IMR-90 (cell line): Measurements from ENCODE around the gene FADD. TPM values are rescaled to one million over a fixed set of nuclear protein-coding genes. Genes with fewer than 3 reads are reported as not detected.

Experiments
- ATAC-seq: fragments of 200-7000 bp; cut with Tn5 transposase; 2 replicates; pipeline ENCODE4 v1.9.1; 2020; ENCODE audit warnings: low read depth, mild to moderate bottlenecking, moderate library complexity
- BruUV-seq: library from RNA; stranded (reverse); fragments of 400-500 nt; replicated peaks from 2 replicates; lab custom pipeline; 2021; lab: Mats Ljungman, UMichigan
- CTCF ChIA-PET: fragments of 300-600 bp; formaldehyde crosslinking; extraction: SDS; loops from one replicate; lab custom pipeline; 2021; ENCODE audit warnings: antibody characterized with exemption; lab: Yijun Ruan, JAX
- POLR2A ChIA-PET: fragments of 300-600 bp; sonication (Branson Sonifier 250); formaldehyde crosslinking; loops from one replicate; lab custom pipeline; 2022; ENCODE audit warnings: antibody characterized with exemption; ENCODE audit not compliant: unreplicated experiment; lab: Charles Lee
- DNase-seq: peaks from one replicate; pipeline ENCODE4 v3.0.0; 2013
- H2AFZ ChIP-seq: replicated peaks from 2 replicates; pipeline ENCODE3; 2013; ENCODE audit warnings: low read length, mild to moderate bottlenecking; ENCODE audit not compliant: poor library complexity
- H2AK5ac ChIP-seq: 2 replicates; pipeline ENCODE4 v1.6.1; 2013; ENCODE audit warnings: low read depth, low read length, inconsistent platforms
- H2AK9ac ChIP-seq: replicated peaks from 2 replicates; pipeline ENCODE3; 2013; ENCODE audit warnings: mild to moderate bottlenecking, low read depth, low read length, moderate library complexity; ENCODE audit not compliant: poor library complexity
- H2BK120ac ChIP-seq: 2 replicates; pipeline ENCODE4 v1.6.1; 2013; ENCODE audit warnings: low read depth, low read length, inconsistent platforms
- H2BK15ac ChIP-seq: 3 replicates; pipeline ENCODE4 v1.6.1; 2013; ENCODE audit warnings: low read depth, low read length, inconsistent platforms
- H2BK20ac ChIP-seq: 2 replicates; pipeline ENCODE4 v1.6.1; 2013; ENCODE audit warnings: low read depth, mild to moderate bottlenecking, inconsistent platforms, low read length, moderate library complexity
- H2BK5ac ChIP-seq: 2 replicates; pipeline ENCODE4 v1.6.1; 2013; ENCODE audit warnings: mild to moderate bottlenecking, low read depth, low read length, inconsistent platforms; ENCODE audit not compliant: poor library complexity, severe bottlenecking
- H3K14ac ChIP-seq: replicated peaks from 2 replicates; pipeline ENCODE4 v1.6.1; 2013; ENCODE audit warnings: low read depth, low read length, inconsistent platforms
- H3K18ac ChIP-seq: 2 replicates; pipeline ENCODE4 v1.6.1; 2013; ENCODE audit warnings: low read depth, low read length, control low read depth
- H3K23ac ChIP-seq: 2 replicates; pipeline ENCODE4 v1.6.1; 2013; ENCODE audit warnings: low read depth, low read length, inconsistent platforms
- H3K27ac ChIP-seq: 2 replicates; pipeline ENCODE4 v1.5.1; 2013; ENCODE audit warnings: mild to moderate bottlenecking, control low read depth, low read length; ENCODE audit not compliant: insufficient read depth
- H3K27me3 ChIP-seq: 2 replicates; pipeline ENCODE4 v1.6.1; 2013; ENCODE audit warnings: low read length; ENCODE audit not compliant: control insufficient read depth, insufficient read depth
- H3K36me3 ChIP-seq: 2 replicates; pipeline ENCODE4 v1.6.1; 2013; ENCODE audit warnings: low read length, mixed read lengths; ENCODE audit not compliant: control insufficient read depth, insufficient read depth
- H3K4ac ChIP-seq: 2 replicates; pipeline ENCODE4 v1.6.1; 2013; ENCODE audit warnings: low read depth, low read length, inconsistent platforms
- H3K4me1 ChIP-seq: 2 replicates; pipeline ENCODE4 v1.6.1; 2013; ENCODE audit warnings: low read length, mixed read lengths; ENCODE audit not compliant: control insufficient read depth, insufficient read depth
- H3K4me2 ChIP-seq: 2 replicates; pipeline ENCODE4 v1.6.1; 2013; ENCODE audit warnings: low read depth, mild to moderate bottlenecking, control low read depth, low read length, moderate library complexity
- H3K4me3 ChIP-seq: 2 replicates; pipeline ENCODE4 v1.5.1; 2013; ENCODE audit warnings: low read depth, mild to moderate bottlenecking, control low read depth, low read length, moderate library complexity; ENCODE audit not compliant: insufficient read depth
- H3K56ac ChIP-seq: 2 replicates; pipeline ENCODE4 v1.6.1; 2013; ENCODE audit warnings: low read length, inconsistent platforms; ENCODE audit not compliant: insufficient read depth; ENCODE audit errors: extremely low read depth
- H3K79me1 ChIP-seq, 2 experiments: 2 replicates each; pipeline ENCODE4 v1.6.1; 2013; ENCODE audit warnings: low read length in 2 of 2, inconsistent platforms in 1 of 2, low read depth in 1 of 2
- H3K9ac ChIP-seq: 2 replicates; pipeline ENCODE4 v1.6.1; 2013; ENCODE audit warnings: low read depth, low read length, control low read depth
- H3K9me1 ChIP-seq: 2 replicates; pipeline ENCODE4 v1.6.1; 2013; ENCODE audit warnings: low read length, inconsistent platforms; ENCODE audit not compliant: insufficient read depth
- H3K9me3 ChIP-seq: 2 replicates; pipeline ENCODE4 v1.6.1; 2013; ENCODE audit warnings: low read length; ENCODE audit not compliant: control insufficient read depth, insufficient read depth
- H4K20me1 ChIP-seq: 2 replicates; pipeline ENCODE4 v1.6.1; 2013; ENCODE audit warnings: low read length, inconsistent platforms; ENCODE audit not compliant: insufficient read depth
- H4K5ac ChIP-seq: 2 replicates; pipeline ENCODE4 v1.6.1; 2013; ENCODE audit warnings: mild to moderate bottlenecking, low read depth, low read length, control low read depth
- H4K8ac ChIP-seq, 2 experiments: 2 replicates each; pipeline ENCODE4 v1.6.1; 2013; ENCODE audit warnings: low read depth in 2 of 2, low read length in 2 of 2, control low read depth in 1 of 2, inconsistent platforms in 1 of 2
- H4K91ac ChIP-seq: 2 replicates; pipeline ENCODE4 v1.6.1; 2013; ENCODE audit warnings: low read depth, low read length, inconsistent platforms; ENCODE audit not compliant: insufficient read depth
- NFE2L2 ChIP-seq: fragments of 150-350 bp; IDR thresholded peaks from 2 replicates; pipeline ENCODE4 v1.6.1; 2016; ENCODE audit warnings: low read depth, mild to moderate bottlenecking, low read length
- dilution Hi-C: fragments of 300-500 bp; cut with HindIII; formaldehyde crosslinking; loops from one replicate; pipeline ENCODE4 v1.14.3; 2018; ENCODE audit warnings: low sequenced_read_pairs; ENCODE audit not compliant: unreplicated experiment
- in situ Hi-C: fragments of 300-500 bp; cut with MboI; formaldehyde crosslinking; loops from 3 replicates; pipeline ENCODE4 v1.14.3; 2019; ENCODE audit warnings: low sequenced_read_pairs, inconsistent platforms, mixed read lengths
- intact Hi-C: fragments of 100-400 bp; cut with micrococcal nuclease; formaldehyde crosslinking; loops from 2 replicates; pipeline ENCODE4 v1.10.0; 2022
- polyA plus RNA-seq, 3 experiments: library from polyadenylated mRNA; depleted of rRNA; stranded (reverse); fragments of >200 nt; gene quantifications; 2 replicates each; pipeline ENCODE4 v1.2.3, GENCODE V29; 2012; ENCODE audit warnings: low replicate concordance in 1 of 3
- total RNA-seq: library from RNA; depleted of rRNA; stranded (reverse); fragments of >200 nt; gene quantifications from 2 replicates; pipeline ENCODE4 v1.2.3, GENCODE V29; 2012

The FADD gene
- total and polyA plus RNA-seq, 2 of the 4 experiments (the other 2 are of a cell fraction): 38.1 to 44.4 TPM

DNA sequence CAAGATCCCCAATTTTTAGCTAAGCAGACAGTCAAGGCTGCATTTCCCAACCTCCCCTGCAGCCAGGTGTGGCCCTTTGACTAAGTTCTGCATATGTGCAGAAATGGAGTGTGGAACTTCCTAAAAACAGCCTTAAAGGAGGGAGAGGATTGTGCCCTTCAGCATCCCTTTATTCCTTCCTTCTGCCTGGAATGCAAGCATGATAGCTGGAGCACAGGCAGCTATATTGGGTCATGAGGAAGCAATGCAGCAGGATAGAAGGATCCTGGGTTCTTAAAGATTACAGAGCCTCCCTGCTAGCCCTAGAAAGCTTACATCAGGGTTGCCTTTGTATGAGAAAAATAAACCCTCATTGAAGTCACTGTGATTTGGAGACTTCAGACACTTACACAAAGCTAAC lies 29.9 kb downstream of the FADD start:
- Histone ChIP-seq H3K4me2 (no peak overlapping the region), H3K9me3 (peaks cover 3% of the 10 kb centered on the region; the same call in 1 of the 2 replicates), H3K14ac (no peak overlapping the region), H3K4ac (no peak overlapping the region), H2BK120ac (no peak overlapping the region), H3K9me1 (peaks cover 8% of the 10 kb centered on the region), H2BK15ac (no peak overlapping the region), H2BK5ac (no peak overlapping the region), H3K27me3 (peaks cover 30% of the 10 kb centered on the region), H4K20me1 (peaks cover 7% of the 10 kb centered on the region; the same call in 1 of the 2 replicates), H4K91ac (no peak overlapping the region), H3K9ac (no peak overlapping the region), H4K5ac (no peak overlapping the region), H2AFZ (no peak overlapping the region), H3K4me1 (0 out of 2 replicates have a peak, but pooled peaks cover 2% of the 10 kb centered on the region), H3K27ac (no peak overlapping the region), H3K23ac (no peak overlapping the region), H3K36me3 (no peaks in the 10 kb centered on the region), H3K4me3 (no peak overlapping the region), H2AK9ac (no peak overlapping the region), H2BK20ac (no peak overlapping the region), H2AK5ac (no peak overlapping the region), H3K79me1 (no peaks in the 10 kb centered on the region), H3K56ac (no peak overlapping the region), H3K18ac (no peak overlapping the region), H4K8ac (no peak overlapping the region)
- no peak for ATAC-seq
- no TSS peak for BruUV-seq
- ChIA-PET POLR2A (no interaction called here), CTCF (no interaction called here)
- no peak for DNase-seq
- no peak for TF ChIP-seq NFE2L2
- dilution Hi-C loops: no loop called here
- in situ Hi-C loops: no loop called here
- intact Hi-C loops: no loop called here
